Transverse colon (tissue), 4 donors: ENCODE data around the gene ATP1B3. TPM values are rescaled to one million over a fixed set of nuclear protein-coding genes. Genes with fewer than 3 reads are reported as not detected.

ENCODE experiments used
- DNase-seq: peaks from one replicate; pipeline ENCODE4 v3.0.0-alpha.2; 2019
- H3K27ac ChIP-seq, 4 donors: fragments of 200-600 bp; sonication (generic); 2 replicates each; pipeline ENCODE4 v1.5.1; 2016 to 2018; ENCODE audit warnings: inconsistent platforms in 4 of 4
- H3K27me3 ChIP-seq: fragments of 200-600 bp; sonication (generic); 2 replicates; pipeline ENCODE4 v1.5.1; 2017; ENCODE audit warnings: inconsistent platforms
- H3K36me3 ChIP-seq, 4 donors: fragments of 200-600 bp; sonication (generic); 2 replicates each; pipeline ENCODE4 v1.5.1; 2017 to 2019; ENCODE audit warnings: inconsistent platforms in 4 of 4
- H3K4me1 ChIP-seq, 4 donors: fragments of 200-600 bp; sonication (generic); 2 replicates each; pipeline ENCODE4 v1.5.1; 2017 to 2020; ENCODE audit warnings: inconsistent platforms in 4 of 4
- H3K4me3 ChIP-seq, 4 donors: fragments of 200-600 bp; sonication (generic); 1 replicate in 1 of 4; 2 replicates in 3 of 4; pipeline versions ENCODE4 v1.5.1 to v1.6.1; 2017 to 2019; ENCODE audit warnings: inconsistent platforms in 4 of 4
- H3K9me3 ChIP-seq, 2 donors: fragments of 200-600 bp; sonication (generic); 2 replicates each; pipeline ENCODE4 v1.5.1; 2017 to 2019; ENCODE audit warnings: inconsistent platforms in 2 of 2
- CTCF ChIP-seq, 5 experiments: fragments of 200-600 bp in 3 of 5; fragments of 450-650 bp in 2 of 5; sonication (generic) in 3 of 5; IDR thresholded peaks; 1 replicate in 2 of 5; 2 replicates in 3 of 5; pipeline ENCODE4 v1.5.1; 2016 to 2017; ENCODE audit warnings: antibody characterized with exemption in 5 of 5, inconsistent platforms in 3 of 5, mild to moderate bottlenecking in 2 of 5, moderate library complexity in 1 of 5
- EP300 ChIP-seq: sonication (generic); formaldehyde crosslinking; IDR thresholded peaks from one replicate; pipeline ENCODE4 v1.6.1; 2017; ENCODE audit warnings: antibody characterized with exemption, low read depth
- POLR2A ChIP-seq: fragments of 450-650 bp; IDR thresholded peaks from one replicate; pipeline ENCODE4 v1.6.1; 2016; ENCODE audit warnings: antibody characterized with exemption, mild to moderate bottlenecking, moderate library complexity
- POLR2AphosphoS5 ChIP-seq, 3 donors: sonication (generic); formaldehyde crosslinking; IDR thresholded peaks; one replicate each; pipeline ENCODE4 v1.6.1; 2016; ENCODE audit warnings: antibody characterized with exemption in 3 of 3
- WGBS, 2 donors: methylation state at CpG; one replicate each; pipeline ENCODE4 v1.1.5; 2018; ENCODE audit warnings: low coverage in 1 of 2; 5-methylcytosine and 5-hydroxymethylcytosine counted together
- in situ Hi-C, 4 donors: fragments of 200-750 bp; cut with MboI; loops; one replicate each; pipeline versions ENCODE4 v1.15.0 to v1.15.1; 2017; ENCODE audit warnings: low sequenced_read_pairs in 3 of 4, low pct_ligation_motif_present in 1 of 4, low pct_unique_long_range_greater_than_20kb in 1 of 4
- intact Hi-C: fragments of 100-400 bp; cut with DNase I; formaldehyde crosslinking; loops from one replicate; pipeline ENCODE4 v1.15.1; 2023; ENCODE audit warnings: low total_unique reads
- total RNA-seq, 4 donors: library from RNA; depleted of rRNA; stranded (reverse); fragments of >200 nt; gene quantifications; one replicate each; pipeline ENCODE4 v1.1.0, GENCODE V29; 2016

The ATP1B3 gene
- total RNA-seq, 4 donors from 2014 or later: 79.6 to 251 (median 196) TPM

- in situ Hi-C loops (loop anchor here in 1 of 4 donors (25.0 kb wide), 1 partner anchor 124 kb away; the partner anchor contains the start of gene RNF7), intact Hi-C loops (no loop called here)
- DNase-seq: no peak
- H3K4me3 ChIP-seq: no peak overlapping the region
- no peaks in the 10 kb centered on the region for H3K27me3 ChIP-seq
- H3K36me3 ChIP-seq: no peaks in the 10 kb centered on the region
- no peak overlapping the region for H3K27ac ChIP-seq
- WGBS, 2 donors: 80 to 92% methylated on average over 8 of the region's 8 CpGs
- peaks cover 0 to 15% (median 6%) of the 10 kb centered on the region in 4 donors for H3K4me1 ChIP-seq
- no peak for TF ChIP-seq POLR2A
- TF ChIP-seq EP300: no peak
- TF ChIP-seq POLR2AphosphoS5 (IDR thresholded peaks at IDR 0.05): no peak
- TF ChIP-seq CTCF (IDR thresholded peaks at IDR 0.05): no peak
- no peaks in the 10 kb centered on the region for H3K9me3 ChIP-seq
Observed at GRCh38 chr3:141860766-141861513, 15.5 kb upstream of the ATP1B3 start.

- Histone ChIP-seq H3K9me3 (no peaks in the 10 kb centered on the region), H3K4me1 (peaks cover 0 to 15% (median 6%) of the 10 kb centered on the region in 4 donors), H3K27ac (no peak overlapping the region), H3K27me3 (no peaks in the 10 kb centered on the region), H3K4me3 (no peak overlapping the region), H3K36me3 (no peaks in the 10 kb centered on the region)
- intact Hi-C loops (no loop called here), in situ Hi-C loops (loop anchor here in 1 of 4 donors (25.0 kb wide), 1 partner anchor 125 kb away; the partner anchor contains the start of gene RNF7)
- WGBS, 2 donors: 74 to 90% methylated on average over 3 of the region's 3 CpGs
- no peak for TF ChIP-seq CTCF (IDR thresholded peaks at IDR 0.05)
- TF ChIP-seq POLR2A: no peak
- TF ChIP-seq EP300: no peak
- no peak for TF ChIP-seq POLR2AphosphoS5 (IDR thresholded peaks at IDR 0.05)
- no peak for DNase-seq
Observed at GRCh38 chr3:141862279-141862816, 14.1 kb upstream of the ATP1B3 start.

- Histone ChIP-seq H3K36me3 (no peaks in the 10 kb centered on the region), H3K4me3 (no peak overlapping the region), H3K27me3 (no peaks in the 10 kb centered on the region), H3K4me1 (peaks cover 0 to 15% (median 6%) of the 10 kb centered on the region in 4 donors), H3K9me3 (no peaks in the 10 kb centered on the region), H3K27ac (no peak overlapping the region)
- DNase-seq: no peak
- TF ChIP-seq POLR2AphosphoS5 (IDR thresholded peaks at IDR 0.05) (no peak), EP300 (no peak), POLR2A (no peak), CTCF (IDR thresholded peaks at IDR 0.05) (no peak)
- intact Hi-C loops (no loop called here), in situ Hi-C loops (loop anchor here in 1 of 4 donors (25.0 kb wide), 1 partner anchor 126 kb away; the partner anchor contains the start of gene RNF7)
- 35 to 80% methylated on average over 1 of the region's 1 CpG for WGBS, 2 donors
Observed at GRCh38 chr3:141863491-141863890, 13.0 kb upstream of the ATP1B3 start.

- H3K36me3 ChIP-seq: no peaks in the 10 kb centered on the region
- H3K27me3 ChIP-seq: no peaks in the 10 kb centered on the region
- DNase-seq: no peak
- intact Hi-C loops: no loop called here
- H3K4me3 ChIP-seq: no peak overlapping the region
- H3K27ac ChIP-seq: no peak overlapping the region
- peaks cover 0 to 15% (median 5%) of the 10 kb centered on the region in 4 donors for H3K4me1 ChIP-seq
- in situ Hi-C loops: loop anchor here in 1 of 4 donors (25.0 kb wide), 1 partner anchor 127 kb away; the partner anchor contains the start of gene RNF7
- WGBS, 2 donors: 71 to 79% methylated on average over 3 to 4 of the region's 4 CpGs
- H3K9me3 ChIP-seq: no peaks in the 10 kb centered on the region
- TF ChIP-seq CTCF (IDR thresholded peaks at IDR 0.05): no peak
- TF ChIP-seq POLR2A: no peak
- no peak for TF ChIP-seq EP300
- TF ChIP-seq POLR2AphosphoS5 (IDR thresholded peaks at IDR 0.05): no peak
Observed at GRCh38 chr3:141864281-141864970, 12.0 kb upstream of the ATP1B3 start.
